ENCODE measurements around the gene SMC3.

Gene SMC3

GRCh38 chr10:110643653-110644597, 76.4 kb downstream of the SMC3 start, which contains the start of gene RBM20:
Gene RBM20, plus strand, starts transcription at chr10:110644336. Its CDS starts 119 bp downstream, at chr10:110644455.
- in situ Hi-C loops (cut with HindIII; ENCODE audit: low sequenced_read_pairs), result no loop called here

- in situ Hi-C loops (cut with HindIII; ENCODE audit: low sequenced_read_pairs), result loop anchor here (5.0 kb wide), 1 partner anchor 67 kb away; no protein-coding TSS in a partner anchor
These were observed 77.3 kb downstream of the SMC3 start for GRCh38 chr10:110644598-110645462.

DNA sequence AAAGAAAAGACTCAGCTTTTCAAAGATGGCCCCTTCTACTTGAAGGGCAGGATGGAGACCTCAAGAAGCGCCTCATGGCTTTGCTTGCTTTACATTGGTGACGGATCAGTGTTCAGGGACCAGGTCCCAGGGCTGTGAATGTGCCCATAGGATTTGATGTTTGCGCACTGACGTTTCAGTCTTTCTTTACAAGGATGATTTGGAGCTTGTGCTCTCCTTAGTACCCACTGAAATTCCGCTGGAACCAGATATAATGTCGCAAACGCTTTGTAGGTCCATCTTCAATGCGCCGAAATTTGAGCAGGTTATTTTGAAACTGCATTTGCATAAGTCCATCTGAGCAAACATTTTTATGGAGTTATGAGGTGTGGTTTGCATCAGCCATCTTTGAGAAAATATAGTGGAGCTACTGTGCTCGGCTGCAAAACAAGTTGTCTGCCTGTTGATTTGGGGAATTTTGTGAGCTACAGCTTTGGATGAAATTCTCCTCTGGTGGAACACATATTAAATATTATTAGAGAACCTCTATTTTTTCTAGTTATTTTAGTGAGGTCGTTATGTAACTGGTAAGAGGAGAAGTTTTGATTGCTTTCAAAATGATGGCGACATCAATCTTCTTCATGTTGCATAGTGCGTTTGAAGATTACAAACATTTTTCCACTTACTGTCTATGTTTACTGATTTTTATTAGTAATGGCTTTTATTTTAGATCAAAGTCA, 79.1 kb downstream of the SMC3 start:
- in situ Hi-C loops (cut with HindIII; ENCODE audit: low sequenced_read_pairs), result loop anchor here (5.0 kb wide), 1 partner anchor 66 kb away; no protein-coding TSS in a partner anchor

- in situ Hi-C loops (cut with HindIII; ENCODE audit: low sequenced_read_pairs), result loop anchor here (5.0 kb wide), 1 partner anchor 65 kb away; no protein-coding TSS in a partner anchor
These were observed 79.6 kb downstream of the SMC3 start for GRCh38 chr10:110647136-110647430.

DNA sequence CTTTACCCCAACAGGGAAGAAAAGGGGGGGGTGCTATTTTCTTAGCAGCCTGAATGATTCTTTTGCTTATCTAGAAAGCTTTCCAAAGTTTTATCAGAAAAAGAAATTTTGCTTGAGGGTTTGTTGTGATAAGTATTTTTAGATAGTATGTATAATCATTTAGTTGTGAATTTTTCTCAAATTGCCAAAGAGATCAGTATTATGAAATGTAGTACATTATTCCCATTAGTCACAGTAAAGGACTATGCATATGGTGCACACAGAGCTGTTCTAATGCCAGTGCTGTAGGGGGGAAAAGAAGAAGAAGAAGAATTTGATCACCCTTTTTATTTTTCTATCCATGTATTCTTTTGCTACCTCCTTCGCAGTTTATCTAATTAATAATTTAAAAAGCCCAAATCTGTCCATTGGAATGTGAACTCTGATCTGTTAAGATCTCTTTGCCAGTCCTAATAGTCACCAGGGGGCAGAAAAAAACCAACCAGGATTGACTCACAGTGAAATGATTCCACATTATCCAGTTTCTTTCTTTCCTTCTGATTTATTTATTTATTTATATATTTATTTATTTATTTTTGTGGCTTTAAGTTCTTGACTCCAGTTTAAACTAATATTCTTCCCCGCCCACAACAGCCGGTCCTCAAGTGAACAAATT, 81.3 kb downstream of the SMC3 start:
- in situ Hi-C loops (cut with HindIII; ENCODE audit: low sequenced_read_pairs), result loop anchor here (5.0 kb wide), 1 partner anchor 63 kb away; no protein-coding TSS in a partner anchor

DNA sequence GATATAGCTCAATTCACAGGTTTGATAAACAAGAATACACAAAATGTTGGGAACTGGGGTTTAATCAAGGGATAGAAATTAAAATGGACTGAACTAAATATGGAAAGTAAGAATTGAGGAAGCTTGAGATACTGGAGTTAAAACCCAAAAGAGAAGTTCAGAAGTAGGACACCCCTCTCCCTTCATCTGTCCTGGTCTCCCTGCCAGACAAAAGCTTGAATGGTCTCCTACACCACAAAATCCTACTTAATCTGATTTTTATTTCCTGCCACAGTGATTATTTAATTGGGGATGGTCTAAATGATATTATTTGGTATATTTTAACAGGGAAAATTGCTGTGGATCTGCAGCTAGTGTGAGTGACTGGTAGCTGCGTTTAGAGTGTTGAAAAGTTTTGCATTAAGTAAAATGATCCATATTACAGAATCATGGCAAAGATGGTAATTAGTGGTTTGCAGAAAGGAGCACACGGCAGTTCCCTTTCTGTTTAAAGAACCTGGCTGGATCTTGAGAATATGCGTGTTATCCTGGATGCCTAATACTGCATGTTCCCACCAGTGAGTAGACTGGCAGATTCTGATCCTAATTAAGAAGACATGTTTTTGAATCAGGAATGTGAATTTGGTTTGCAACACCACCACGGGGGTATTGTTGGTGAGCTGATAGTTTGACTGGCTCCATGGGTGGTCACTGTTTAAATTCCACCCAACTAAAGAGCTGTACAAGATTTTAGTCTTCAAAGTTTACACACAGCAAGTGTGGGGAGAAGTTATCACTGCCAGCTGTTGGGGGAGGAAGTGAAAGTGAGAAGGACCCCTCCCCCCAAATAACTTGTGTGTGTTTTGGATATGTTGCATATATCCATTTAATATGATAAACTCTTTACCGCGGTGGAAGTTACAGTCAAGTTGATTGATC, 82.1 kb downstream of the SMC3 start:
- in situ Hi-C loops (cut with HindIII; ENCODE audit: low sequenced_read_pairs), result loop anchor here (5.0 kb wide), 1 partner anchor 63 kb away; no protein-coding TSS in a partner anchor

DNA sequence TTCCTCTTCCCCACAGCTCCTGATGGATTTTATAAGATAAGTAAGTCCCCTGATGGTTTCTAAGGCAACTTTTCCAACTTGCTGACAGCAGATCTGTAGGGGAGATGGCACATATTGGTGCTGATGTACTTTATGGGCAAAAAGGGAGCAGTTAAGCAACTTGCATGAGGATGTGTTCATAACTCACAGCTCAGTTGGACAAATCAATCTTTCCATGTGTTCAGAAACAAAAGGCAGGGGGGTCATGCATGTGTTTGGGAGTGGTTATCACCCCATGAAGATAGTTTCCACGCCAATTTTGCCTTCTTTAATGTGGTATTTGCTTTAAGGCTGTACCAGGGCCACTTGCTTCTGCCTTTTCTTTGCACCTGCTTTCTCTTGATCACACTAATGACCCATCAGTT, 82.8 kb downstream of the SMC3 start:
- in situ Hi-C loops (cut with HindIII; ENCODE audit: low sequenced_read_pairs), result no loop called here

- in situ Hi-C loops (cut with HindIII; ENCODE audit: low sequenced_read_pairs), result no loop called here
These were observed 83.8 kb downstream of the SMC3 start for GRCh38 chr10:110651044-110651958.

GRCh38 chr10:110652475-110653118, 85.1 kb downstream of the SMC3 start:
- in situ Hi-C loops (cut with HindIII; ENCODE audit: low sequenced_read_pairs), result no loop called here
